HG03280 (cell line): Measurements from ENCODE around the gene PEPD.

Experiments used
- ATAC-seq: cut with Tn5 transposase; IDR thresholded peaks from one replicate; pipeline ENCODE4 v1.9.1; 2021; ENCODE audit warnings: mild to moderate bottlenecking, moderate library complexity; ENCODE audit not compliant: unreplicated experiment

Gene PEPD

DNA sequence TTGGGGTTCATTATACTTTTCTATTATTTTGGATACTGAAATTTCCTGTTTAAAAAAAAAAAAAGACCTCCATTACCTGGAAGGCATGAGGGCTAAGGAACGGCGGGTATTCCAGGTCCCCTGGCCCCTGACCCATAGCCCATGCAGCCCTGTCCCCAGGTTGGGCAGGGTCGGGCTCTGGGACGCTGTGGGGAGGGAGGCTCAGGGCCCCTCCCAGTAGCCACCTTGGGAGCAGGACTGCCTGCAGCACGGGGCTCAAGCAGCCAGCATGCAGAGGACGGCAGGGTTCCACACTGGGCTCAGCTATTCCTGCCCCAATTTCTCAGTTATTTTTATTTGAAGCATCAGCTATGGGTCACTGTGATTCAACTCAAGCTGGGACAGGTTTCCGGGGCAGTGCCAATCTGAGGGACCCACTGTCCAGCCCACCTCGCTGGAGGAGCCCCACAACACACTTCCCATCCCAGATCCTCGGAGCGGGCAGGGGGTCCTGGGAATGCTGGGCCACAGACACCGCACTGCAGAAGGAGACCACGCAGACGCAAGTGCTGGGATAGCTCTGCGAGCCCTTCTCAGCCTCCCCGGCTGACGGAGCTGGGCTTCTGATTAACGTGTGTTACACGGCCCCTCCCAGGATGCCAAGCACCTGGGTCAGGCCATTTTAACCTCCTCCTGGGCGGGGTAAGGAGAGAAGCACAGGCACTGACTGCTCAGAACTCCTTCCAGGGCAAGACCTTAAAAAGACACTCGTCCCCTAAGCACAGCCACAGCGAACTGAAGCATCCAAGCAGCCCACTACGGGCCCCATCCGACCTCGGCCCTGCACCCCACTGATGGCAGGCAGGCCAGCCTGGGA is 60.1 kb downstream of the PEPD start:
- no peak for ATAC-seq

DNA sequence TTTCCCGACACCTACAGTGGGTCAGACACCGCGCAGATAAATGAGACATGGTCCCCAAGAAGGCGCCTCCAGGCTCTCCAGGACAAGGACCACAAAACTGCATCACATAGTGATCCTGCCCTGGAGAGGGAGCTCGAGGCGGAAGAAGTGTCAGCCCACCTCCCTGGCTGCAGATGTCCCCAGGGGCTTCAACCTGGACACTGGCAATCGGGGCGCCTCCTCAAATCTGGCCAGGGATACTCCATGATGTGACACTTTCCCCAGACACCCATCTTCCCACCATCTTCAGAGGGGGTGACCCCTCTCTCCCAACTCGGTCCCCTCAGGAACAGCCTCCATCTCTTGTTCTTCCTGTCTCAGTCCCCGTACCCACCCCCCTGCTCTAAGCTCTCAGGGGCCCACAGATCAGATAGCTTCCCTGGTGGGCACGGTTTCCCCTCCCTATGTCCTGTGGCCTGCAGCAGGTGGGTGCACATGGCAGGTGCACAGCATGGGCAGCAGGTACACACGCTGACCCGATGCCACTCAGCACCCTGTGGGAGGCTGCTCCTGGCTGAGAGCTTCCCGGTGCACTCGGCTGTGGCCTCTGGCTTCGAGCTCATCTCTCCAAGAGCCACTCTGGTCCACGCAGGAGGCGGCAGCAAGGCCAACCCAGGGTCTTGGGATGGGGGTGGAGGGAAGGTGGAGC is 61.2 kb downstream of the PEPD start:
- ATAC-seq, result no peak

DNA sequence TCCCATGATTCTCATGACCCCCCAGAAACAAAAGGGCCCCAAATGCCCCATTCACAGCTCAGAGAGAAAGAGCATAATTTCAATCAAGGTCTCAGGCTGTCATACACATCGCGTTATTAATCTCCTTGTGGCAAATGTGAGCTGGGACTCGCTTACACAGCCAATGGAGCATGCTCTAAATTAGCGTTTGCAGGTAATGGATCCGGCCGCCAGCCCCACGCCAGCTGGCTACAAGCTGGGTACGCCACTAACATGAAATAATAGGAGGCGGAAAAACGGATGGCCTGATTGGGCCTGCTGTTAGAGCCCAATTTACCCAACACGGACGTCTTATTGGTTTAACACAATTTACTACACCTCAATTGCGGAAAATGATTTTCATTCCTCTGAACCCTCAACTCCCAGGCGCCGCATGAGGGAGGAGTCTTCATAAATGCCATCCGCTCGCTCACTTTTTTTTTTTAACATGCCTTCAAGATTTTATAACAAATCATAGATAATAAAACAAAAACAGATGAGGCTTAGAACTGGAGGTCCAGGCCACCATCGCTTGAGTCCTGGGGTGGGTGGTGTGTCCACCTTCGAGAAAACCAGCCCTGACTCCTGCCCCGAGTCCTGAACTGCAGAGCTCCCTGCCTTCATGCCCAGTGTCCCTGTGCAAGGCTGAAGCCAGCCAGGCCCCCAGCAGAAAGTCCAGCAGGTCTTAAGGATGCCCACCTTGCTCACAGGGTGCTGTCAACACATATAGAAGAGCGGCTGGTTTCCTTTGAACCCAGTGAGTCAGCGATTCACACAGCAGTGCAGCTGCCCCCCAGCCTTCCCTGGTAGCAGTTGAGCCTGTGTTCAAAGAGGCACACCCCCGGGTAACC is 62.1 kb downstream of the PEPD start:
- ATAC-seq, result no peak

DNA sequence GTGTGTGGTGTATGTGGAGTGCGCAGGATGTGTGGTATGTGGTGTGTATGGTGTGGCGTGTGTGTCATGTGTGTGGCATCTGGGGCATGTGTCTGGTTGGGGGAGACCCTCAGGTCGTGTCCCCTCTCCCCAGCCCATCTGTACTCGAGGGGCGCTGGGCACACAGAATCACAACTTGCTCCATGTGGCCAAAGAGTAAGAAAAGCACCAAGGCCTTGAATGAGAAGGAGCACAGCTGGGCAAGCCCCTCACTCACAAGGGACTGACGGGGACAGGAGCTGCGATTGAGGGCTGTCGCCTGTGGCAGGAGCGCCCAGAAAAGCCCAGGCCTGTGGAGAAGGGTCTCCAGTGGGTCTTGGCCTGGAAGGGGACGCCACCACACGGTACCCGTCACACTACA is 62.8 kb downstream of the PEPD start:
- no peak for ATAC-seq

DNA sequence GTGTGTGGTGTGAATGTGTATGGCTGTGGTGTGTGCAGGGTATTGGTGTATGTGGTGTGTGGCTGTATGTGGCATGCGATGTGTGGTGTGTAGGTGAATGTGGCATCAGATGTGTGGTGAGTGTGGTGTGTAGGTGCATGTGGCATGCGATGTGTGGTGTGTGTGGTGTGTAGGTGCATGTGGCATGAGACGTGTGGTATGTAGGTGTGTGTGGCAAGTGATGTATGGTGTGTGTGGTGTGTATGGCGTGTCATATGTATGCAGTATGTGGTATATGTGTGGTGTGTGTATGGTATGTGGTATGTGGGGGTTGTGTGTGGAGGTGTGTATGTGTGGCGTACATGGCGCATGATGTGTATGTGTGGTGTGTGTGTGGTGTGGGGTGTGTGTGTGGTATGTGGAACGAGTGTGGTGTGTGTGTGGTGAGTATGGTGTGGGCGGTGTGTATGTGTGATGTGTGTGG is 63.4 kb downstream of the PEPD start:
- no peak for ATAC-seq

DNA sequence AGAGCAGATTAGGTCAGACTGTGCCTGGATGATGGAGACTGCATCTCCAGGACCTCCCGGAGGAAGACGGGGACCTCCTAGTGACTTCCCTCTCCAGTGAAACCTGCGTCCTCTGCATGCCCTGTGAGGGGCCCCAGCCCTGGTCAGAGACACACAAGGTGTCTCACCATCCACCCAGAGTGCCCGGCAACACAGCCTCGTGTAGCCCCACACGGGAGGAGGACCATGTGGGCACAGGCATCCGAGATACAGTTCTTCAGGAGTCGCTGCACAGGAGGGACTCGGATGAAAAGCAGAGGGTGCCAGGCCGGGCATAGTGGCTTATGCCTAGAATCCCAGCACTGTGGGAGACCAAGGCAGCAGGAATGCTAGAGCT is 64.8 kb downstream of the PEPD start:
- no peak for ATAC-seq

DNA sequence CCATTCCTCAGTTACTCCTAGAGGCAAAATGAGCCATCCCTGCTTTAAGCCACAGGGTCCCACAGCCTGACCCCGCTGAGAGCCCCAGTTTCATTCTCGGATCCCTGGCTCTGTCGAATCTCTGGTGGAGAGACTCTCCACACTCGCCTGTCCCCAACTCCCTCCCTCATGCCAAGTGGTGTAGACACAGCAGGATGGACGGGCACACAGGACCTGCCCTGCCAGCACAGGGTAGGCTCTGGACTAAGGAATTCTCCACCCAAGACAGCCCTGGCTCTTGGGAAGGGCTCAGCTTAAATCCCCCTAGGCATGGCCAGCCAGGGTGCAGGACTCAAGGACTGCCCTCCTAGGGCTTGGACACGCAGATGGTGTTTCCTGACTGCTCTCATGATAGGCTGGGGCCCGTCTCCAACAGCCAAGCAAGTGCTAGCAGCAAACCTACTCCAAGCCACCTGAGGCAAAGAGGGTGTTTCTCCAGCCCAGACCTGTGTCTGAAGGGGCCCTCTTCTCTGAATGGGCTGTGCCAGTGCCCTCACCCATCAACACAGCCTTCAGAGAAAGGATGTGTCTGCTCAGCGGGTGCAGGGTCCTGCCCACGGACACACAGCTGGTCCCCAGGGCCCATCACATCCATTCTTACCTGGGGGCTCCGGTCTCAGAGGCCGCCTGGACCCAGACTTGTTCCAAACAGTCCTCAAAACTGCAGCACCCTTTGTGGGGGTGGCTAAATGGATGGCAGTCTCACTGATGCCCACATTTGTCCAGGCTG is 65.3 kb downstream of the PEPD start:
- no peak for ATAC-seq

DNA sequence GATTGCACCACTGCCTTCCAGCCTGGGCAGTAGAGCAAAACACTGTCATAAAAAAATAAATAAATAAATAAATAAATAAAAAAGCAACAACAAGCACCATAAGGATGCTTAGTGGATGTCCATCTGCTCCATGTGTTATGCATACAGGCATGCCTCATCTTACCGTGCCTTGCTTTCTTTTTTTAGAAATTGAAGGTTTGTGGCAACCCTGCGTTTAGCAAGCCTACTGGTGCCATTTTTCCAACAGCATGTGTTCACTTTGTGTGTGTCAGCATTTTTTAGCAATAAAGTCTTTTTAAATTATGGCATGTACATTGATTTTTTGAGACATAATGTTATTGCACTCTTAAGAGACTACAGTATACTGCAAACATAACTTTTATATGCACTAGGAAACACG is 68.3 kb downstream of the PEPD start:
- ATAC-seq, result no peak

DNA sequence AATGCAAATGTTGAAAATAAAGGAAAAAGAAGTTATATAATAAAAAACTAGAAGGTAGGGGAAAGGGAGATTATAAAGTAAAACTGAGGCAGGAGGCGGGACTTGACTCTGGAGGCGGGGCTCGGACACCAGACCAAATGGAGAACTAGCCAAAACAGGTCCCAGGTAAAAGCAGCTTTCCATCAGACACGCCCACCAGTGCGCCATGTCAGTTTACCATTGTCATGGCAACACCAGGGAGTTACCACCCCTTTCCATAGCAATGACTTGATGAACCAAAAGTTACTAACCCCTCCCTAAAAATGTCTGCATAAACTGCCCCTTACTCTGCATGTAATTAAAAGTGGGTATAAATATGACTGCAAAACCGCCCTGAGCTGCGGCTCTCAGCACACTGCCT is 70.9 kb downstream of the PEPD start:
- no peak for ATAC-seq

DNA sequence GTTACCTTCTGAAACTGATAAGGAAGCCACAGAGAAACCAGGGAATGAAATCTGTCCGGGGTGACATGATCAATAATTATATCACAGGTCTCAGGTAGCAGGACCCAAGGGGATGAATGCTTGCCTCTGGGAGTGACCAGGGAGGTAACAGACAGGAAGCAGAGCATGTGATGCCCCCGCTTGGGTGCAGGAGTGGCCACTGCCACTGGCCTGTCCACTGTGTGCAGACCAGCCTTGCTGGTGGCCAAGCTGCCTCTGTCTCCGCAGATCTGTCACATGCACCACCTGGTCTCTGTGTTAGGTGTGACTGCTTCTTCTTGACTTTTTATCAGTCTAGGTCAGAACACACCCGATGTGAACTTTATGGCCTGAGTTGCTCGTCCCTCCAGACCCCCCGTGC is 71.8 kb downstream of the PEPD start:
- ATAC-seq, result no peak

DNA sequence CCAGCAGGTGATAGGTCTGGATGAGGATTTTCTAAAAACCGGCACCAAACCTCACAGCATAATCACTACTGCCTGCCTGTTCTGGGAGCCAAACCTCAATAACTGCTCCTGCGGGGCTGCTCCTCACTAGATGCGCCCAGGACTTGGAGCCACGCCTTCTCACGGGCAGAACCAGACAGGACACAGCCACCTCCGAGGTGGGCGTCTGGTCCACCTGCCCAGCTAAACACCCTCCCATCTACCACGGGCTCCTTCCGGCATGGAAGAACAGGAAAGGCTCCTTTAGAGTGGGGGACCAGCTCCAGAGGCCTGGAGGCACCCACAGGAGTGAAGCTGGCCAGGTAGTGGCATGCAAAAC is 73.5 kb downstream of the PEPD start:
- no peak for ATAC-seq

DNA sequence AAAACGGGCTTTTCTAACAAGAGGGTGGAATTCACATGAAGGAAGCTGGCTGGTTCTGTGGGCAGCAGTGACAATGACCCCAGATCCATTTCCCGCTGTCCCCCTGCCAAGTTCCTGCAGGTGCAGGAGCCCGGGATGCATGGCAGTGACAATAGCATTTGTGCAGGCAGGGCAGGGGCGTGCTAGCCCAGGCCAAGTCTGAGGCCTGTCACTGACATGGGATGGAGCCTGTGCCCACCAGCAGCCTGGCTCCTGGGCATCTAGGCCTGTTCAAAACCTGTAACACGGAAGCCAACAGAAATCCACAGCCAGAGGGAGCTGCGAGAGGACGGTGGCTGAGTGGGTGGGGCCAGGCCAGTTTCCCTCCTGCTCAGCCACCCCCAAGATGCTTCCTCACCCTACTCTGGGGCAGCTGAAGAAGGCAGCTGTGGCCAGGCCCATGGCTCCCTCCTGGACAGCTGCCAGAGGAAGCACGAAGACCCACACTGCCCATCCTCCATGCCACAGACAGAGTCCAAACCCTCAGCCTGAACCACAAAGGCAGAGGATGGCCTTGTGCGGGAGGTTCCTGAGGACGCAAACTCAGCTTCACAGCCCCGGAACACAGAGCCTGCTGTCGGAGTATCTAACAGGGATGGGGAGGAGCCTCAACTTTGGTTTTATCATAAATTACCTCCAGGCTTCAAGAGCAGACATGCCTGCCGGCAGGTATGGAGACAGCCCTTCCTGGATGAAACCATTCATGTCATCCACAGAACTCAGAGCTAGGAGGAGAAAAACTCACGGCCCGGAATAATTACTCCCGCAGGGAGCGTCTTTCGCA is 74.0 kb downstream of the PEPD start:
- no peak for ATAC-seq

DNA sequence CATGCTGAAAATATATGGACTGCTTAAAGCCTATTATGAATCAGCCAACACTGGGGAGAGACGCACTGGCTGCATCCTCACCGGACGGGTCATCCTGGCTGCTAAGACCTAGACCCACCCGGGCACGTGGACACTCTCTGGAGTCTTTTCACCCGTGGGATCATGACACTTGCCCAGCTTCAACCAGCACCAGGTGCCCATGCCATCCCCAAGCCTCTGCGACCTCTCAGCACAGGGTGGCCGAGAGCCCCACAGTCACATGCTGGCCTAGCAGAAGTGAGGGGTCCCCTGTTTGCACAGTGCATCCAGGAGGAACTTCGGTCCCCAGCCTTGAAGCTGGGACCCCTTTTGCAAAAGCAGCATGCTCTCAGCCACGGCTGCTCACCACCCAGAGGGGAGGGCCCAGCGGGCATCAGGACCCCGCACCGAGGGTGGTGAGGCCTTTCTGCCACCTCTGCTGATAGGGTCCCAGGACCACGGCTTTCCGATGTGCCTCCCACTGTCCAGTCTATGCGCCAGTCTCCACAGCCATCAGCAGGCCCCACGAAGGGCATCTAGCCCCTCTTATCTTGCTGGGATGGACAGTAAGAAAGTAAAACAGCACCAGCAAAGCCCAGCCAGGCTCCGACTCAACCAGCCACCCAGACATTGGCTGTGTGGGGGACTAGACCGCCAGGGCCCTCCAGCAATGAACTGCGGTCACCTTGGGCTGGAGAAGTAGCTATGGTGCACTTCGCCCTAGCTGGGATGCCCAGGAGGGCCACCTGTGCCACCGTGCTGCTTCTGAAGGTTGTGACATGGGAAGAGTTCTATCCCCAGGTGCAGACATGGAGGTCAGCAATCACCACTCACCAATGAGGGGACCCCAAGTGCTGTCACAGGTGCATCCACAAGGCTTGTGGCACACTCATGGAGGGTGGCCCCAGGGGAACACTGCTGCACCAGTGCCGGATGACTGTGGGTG is 75.0 kb downstream of the PEPD start:
- no peak for ATAC-seq

DNA sequence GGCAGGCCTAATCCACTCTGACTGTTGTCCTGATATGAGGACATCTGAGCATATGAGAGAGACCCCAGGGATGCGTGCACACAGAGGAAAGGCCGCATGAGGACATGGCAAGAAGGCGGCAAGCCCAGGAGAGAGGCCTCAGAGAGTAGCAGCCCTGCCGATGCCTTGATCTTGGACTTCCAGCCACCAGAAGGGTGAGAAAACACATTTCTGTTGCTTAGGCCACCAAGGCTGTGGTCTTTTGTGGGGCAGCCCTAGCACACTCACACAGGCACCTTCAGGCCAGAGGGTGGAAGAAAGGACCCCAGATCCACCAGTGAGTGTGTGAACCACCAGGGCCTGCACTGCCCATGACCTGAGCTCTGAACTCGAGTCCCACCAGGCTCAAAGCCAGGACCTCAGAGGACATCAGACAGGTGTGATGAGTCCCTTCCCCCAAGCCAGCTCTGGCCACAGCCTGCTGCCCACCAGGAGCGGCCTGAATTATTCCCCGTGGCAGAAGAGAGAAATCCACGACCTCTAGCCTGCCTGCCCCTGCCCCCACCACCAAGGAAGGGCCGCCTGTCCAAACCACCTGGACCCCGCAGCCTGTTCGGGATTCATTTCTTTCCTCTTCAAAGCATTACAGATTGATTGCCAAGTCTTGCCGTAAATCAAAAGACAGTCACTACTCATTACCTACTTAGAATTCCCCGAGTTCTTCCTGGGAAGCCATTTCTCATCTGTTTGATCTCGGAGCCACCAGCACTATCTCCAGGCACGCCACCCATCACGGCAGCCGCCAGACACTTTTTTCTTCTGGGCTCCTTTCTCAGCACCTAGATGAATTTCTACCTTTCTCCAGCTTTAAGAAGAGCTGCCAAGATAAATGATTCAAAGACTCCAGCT is 75.9 kb downstream of the PEPD start:
- no peak for ATAC-seq

DNA sequence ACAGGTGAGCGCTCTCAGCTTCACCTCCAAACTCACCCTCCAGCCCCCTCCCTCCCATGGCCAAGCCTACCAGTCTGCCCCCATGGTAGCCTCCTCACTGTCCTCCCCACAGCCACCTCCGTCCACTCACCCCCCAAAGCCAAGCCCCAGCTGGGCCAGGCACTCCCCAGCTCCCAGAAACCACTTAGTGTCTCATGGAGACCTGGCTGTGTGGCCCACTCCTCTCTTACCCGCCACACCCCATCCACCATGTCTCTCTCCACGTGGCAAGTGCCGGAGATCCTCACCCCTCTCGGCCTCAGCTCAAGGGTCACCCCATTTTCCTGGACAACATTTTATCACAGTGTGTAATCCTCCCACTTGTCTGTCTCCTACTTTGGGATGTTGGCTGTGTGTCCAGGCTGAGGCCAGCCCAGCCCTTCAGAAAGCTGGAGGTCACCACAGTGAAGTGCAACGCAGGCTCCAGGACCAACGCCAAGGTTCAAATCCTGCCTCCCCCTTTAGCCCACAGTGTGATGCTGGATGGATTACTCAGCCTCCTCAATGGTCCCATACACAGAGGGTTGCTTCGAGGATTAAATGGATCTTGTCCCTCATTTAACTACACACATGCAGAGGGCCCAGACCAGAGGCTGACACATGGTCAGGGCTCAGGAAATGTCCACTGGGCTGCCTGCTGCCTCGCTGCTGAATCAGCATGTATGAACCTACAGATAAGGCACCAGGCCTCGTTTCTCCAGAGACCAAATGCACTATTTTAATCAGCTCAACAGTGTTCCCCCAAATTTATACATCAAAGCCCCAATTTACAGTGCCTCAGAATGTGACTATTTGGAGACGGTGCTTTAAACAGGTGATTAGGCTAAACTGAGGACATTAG is 76.8 kb downstream of the PEPD start:
- ATAC-seq, result no peak

DNA sequence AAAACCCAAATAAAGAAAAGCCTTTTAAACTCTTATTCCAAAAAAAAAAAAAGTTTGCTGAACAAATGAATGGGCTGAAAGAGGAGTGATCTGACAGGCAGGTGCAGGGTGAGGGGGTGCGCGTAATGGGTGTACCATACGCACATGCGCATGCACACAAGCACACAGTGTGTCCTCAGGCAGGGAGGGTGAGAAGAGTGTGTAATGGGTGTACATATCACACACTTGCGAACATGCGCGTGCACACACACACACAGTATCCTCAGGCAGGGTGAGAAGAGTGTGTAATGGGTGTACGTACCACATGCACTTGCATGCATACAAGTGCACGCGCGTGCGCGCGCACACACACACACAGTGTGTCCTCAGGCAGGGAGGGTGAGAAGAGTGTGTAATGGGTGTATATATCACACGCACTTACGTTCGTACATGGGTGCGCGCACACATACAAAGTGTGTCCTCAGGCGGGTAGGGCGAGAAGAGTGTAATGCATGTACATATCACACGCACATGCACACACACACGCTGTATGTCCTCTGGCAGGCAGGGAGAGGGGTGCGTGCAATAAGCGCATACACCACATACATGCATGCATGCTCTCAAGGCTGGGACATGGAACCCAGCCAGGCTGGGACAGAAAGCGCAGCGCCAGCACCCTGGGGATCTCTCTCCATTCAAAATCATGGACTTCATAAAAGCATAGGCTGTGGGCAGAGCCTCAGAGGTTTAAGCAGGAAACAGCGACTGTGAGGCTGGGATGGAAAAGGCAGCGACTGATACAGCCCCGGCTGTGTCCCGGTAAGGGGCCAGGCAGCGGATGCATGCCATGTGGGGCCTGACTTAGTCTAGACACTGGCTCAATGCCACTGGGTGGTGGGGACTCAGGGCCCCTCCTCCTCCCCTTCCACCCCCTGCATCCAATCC is 77.7 kb downstream of the PEPD start:
- ATAC-seq, result no peak
